ENCODE data around the gene GBP3.

- no peak for TF ChIP-seq CTCF (IDR thresholded peaks at IDR 0.05)
- no peak for TF ChIP-seq POLR2AphosphoS5 (IDR thresholded peaks at IDR 0.05)
- TF ChIP-seq POLR2A (IDR thresholded peaks at IDR 0.05): no peak
Observed at GRCh38 chr1:88984569-88984968, 38.1 kb downstream of the GBP3 start.
